Activated CD4-positive, alpha-beta memory T cell treated with anti-CD3 and anti-CD28 coated beads for 36 hours (primary cell): Measurements from ENCODE around the gene NPIPB4. TPM values are rescaled to one million over a fixed set of nuclear protein-coding genes. Genes with fewer than 3 reads are reported as not detected.
"Not testable (repeated sequence)": the region's sequence is repeated elsewhere in the genome, so short reads cannot be mapped to it uniquely, and the experiment has no call there.

Experiments used
- CTCF ChIA-PET: fragments of 350-600 bp; sonication (Branson Sonifier 250); formaldehyde crosslinking; loops from one replicate; lab custom pipeline; 2021; ENCODE audit warnings: antibody characterized with exemption, inconsistent platforms; lab: Charles Lee
- POLR2A ChIA-PET: fragments of 350-600 bp; sonication (Branson Sonifier 250); formaldehyde crosslinking; loops from one replicate; lab custom pipeline; 2021; ENCODE audit warnings: antibody characterized with exemption; lab: Charles Lee
- DNase-seq: peaks from one replicate; pipeline ENCODE4 v3.0.0-alpha.2; 2020
- H3K27ac Mint-ChIP-seq: one replicate; pipeline ENCODE4 v1.8.0; 2021; ENCODE audit warnings: mixed read lengths
- H3K27me3 Mint-ChIP-seq: one replicate; pipeline ENCODE4 v1.8.0; 2021; ENCODE audit warnings: mixed read lengths
- H3K36me3 Mint-ChIP-seq: one replicate; pipeline ENCODE4 v1.8.0; 2021; ENCODE audit warnings: mixed read lengths
- H3K4me1 Mint-ChIP-seq: one replicate; pipeline ENCODE4 v1.8.0; 2021; ENCODE audit warnings: low read depth, mixed read lengths
- H3K4me3 Mint-ChIP-seq: one replicate; pipeline ENCODE4 v1.8.0; 2021; ENCODE audit warnings: mild to moderate bottlenecking, mixed read lengths
- H3K9me3 Mint-ChIP-seq: one replicate; pipeline ENCODE4 v1.8.0; 2021; ENCODE audit warnings: mixed read lengths
- intact Hi-C: fragments of 100-400 bp; cut with micrococcal nuclease; formaldehyde crosslinking; loops from one replicate; pipeline ENCODE4 v1.15.1; 2023
- total RNA-seq, 2 experiments: library from RNA; stranded (reverse); gene quantifications; one replicate each; pipeline ENCODE4 v1.2.3, GENCODE V29; 2021

Gene NPIPB4
- total RNA-seq, 2 experiments from 2014 or later: 85.2 to 92.7 TPM

DNA sequence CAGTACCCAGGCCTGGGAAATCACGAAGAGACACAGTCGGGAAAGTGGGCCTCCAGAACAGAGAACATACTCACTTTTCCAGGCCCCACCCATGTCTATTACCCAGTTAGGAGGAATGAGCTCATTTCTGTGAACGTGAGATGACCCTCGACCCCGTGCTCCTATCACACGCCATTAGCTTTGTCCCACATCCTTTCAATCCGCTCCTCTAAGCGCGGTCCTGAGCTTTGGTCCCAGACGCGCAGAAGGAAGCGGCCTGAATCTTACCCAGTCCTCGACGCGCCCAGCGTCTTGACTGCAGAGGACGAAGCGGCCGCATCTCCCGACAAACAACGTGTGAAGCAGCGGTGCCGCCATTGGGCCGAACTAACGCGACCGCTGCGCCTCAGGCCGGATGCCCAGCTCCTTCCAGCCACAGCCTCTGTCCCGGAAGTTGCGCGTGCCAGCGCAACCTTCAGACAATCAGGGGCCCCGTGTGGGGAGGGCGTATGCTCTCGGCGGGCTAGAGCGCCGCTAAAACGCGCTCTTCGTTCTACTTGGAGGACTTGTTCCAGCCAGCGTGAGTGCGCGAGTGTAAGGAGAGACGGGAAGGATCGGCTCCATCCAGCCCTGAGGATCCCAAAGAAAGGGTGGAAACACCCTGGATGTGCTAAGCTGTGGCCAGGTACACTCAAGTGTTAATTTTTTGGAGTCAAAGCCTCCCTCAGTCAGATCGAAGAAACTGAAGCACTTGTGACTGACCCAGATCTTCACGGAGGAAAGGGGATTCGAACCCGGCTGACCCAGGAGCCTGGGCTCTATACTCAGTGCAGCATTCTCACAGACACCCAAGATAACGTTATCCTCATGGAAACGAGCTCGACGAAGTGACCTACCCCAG lies 37.3 kb downstream of the NPIPB4 start:
- peaks cover 12% of the 10 kb centered on the region for H3K36me3 Mint-ChIP-seq
- peak; percentile 83 for DNase-seq
- POLR2A ChIA-PET: interaction anchor here (1.6 to 2.0 kb wide), 2 partner anchors 127 to 133 kb away, joined by 6 to 9 read pairs; partner anchors contain the start of gene UQCRC2
- H3K4me1 Mint-ChIP-seq: peaks cover 20% of the 10 kb centered on the region
- not testable (repeated sequence) for H3K27me3 Mint-ChIP-seq, H3K9me3 Mint-ChIP-seq
- CTCF ChIA-PET: interaction anchor here (1.1 to 3.0 kb wide), 2 partner anchors 131 to 258 kb away, joined by 3 to 8 read pairs; no protein-coding TSS in a partner anchor
- intact Hi-C loops: loop anchor here (5.0 kb wide), 1 partner anchor 132 kb away; the partner anchor contains the start of gene UQCRC2
- peak overlapping the region; percentile 84 for H3K4me3 Mint-ChIP-seq
- H3K27ac Mint-ChIP-seq: peak overlapping the region; percentile 94

DNA sequence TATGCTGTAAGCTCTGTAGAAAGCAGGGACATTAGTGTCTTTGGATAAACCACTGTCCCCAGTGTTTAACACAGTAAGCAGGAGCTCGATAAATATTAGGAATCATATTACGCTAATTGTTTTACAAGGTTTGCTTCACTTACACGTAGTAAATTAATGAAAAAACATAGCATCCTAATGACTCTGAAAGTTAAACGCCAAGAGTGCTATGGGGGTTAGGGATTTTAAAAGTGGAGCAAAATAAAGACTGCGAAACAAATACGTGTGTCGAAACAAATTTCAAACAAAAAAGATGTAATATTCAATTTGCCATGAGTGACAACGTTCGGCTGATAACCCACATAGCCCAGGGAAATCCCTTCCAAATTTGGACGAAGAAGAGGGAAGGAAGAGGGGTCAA lies 37.9 kb downstream of the NPIPB4 start:
- not testable (repeated sequence) for H3K27me3 Mint-ChIP-seq, DNase-seq, H3K9me3 Mint-ChIP-seq
- ChIA-PET POLR2A (interaction anchor here (1.6 to 2.0 kb wide), 2 partner anchors 127 to 134 kb away, joined by 6 to 9 read pairs; partner anchors contain the start of gene UQCRC2), CTCF (interaction anchor here (0.7 to 3.0 kb wide), 3 partner anchors 100 to 259 kb away, joined by 3 to 8 read pairs (median 3); no protein-coding TSS in a partner anchor)
- Mint-ChIP-seq H3K27ac (peak overlapping the region; percentile 94), H3K4me1 (peaks cover 20% of the 10 kb centered on the region), H3K36me3 (peaks cover 12% of the 10 kb centered on the region), H3K4me3 (peak overlapping the region; percentile 84)
- intact Hi-C loops: loop anchor here (5.0 kb wide), 1 partner anchor 133 kb away; the partner anchor contains the start of gene UQCRC2

DNA sequence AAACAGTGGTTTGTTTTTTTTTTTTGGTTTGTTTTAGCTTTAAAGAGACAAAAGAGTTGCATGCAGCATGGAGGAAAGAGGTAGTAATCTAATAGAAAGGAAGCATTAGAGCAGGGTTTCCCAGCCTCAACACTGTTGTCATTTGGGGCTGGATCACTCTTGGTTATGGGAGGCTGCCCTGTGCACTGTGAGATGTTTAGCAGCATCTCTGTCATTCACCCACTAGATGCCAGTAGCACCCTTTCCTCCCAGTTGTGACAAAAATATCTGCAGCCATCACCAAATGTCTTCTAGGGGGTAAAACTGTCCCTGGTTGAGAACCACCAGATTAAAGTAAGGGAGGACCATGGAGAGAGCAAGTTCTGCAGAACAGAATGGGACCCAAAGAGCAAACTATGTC lies 40.5 kb downstream of the NPIPB4 start:
- H3K9me3 Mint-ChIP-seq, DNase-seq, H3K4me3 Mint-ChIP-seq, POLR2A ChIA-PET, CTCF ChIA-PET, intact Hi-C loops, H3K27me3 Mint-ChIP-seq, H3K27ac Mint-ChIP-seq: not testable (repeated sequence)
- Mint-ChIP-seq H3K36me3 (peaks cover 12% of the 10 kb centered on the region), H3K4me1 (peaks cover 25% of the 10 kb centered on the region)

DNA sequence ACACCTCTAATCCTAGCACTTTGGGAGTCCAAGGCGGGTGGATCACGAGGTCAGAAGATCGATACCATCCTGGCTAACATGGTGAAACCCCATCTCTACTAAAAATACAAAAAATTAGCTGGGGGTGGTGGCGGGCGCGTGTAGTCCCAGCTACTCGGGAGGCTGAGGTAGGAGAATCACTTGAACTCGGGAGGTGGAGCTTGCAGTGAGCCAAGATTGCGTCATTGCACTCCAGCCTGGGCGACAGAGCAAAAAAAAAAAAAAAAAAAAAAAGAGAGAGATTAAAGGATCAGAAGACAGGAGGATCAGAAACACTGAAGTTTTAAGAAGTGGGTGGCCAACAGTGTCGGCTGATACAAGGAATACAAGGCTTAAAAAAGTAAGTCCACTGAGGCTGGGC lies 41.9 kb downstream of the NPIPB4 start:
- Mint-ChIP-seq H3K36me3 (peaks cover 13% of the 10 kb centered on the region), H3K4me1 (peaks cover 24% of the 10 kb centered on the region)
- H3K9me3 Mint-ChIP-seq, POLR2A ChIA-PET, CTCF ChIA-PET, intact Hi-C loops, DNase-seq, H3K4me3 Mint-ChIP-seq, H3K27ac Mint-ChIP-seq, H3K27me3 Mint-ChIP-seq: not testable (repeated sequence)

DNA sequence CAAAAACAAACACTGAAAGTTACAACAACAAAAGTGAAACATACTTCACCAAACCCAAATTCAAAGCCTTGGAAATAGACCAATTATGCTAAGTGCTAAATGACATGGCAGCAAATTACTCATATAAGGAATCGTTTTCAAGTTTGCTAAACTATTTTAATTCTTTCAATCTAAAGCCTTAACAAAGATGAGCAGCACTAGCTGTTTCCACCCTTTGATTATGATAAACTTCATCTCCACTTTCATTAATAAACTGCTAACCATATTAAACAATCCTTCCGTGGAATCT lies 55.2 kb downstream of the NPIPB4 start:
- intact Hi-C loops, H3K27me3 Mint-ChIP-seq, H3K27ac Mint-ChIP-seq, POLR2A ChIA-PET, H3K4me3 Mint-ChIP-seq, H3K36me3 Mint-ChIP-seq, H3K4me1 Mint-ChIP-seq, DNase-seq, H3K9me3 Mint-ChIP-seq: not testable (repeated sequence)
- CTCF ChIA-PET: interaction anchor here (0.6 to 0.8 kb wide), 2 partner anchors 78 to 145 kb away, joined by 3 to 5 read pairs; no protein-coding TSS in a partner anchor

DNA sequence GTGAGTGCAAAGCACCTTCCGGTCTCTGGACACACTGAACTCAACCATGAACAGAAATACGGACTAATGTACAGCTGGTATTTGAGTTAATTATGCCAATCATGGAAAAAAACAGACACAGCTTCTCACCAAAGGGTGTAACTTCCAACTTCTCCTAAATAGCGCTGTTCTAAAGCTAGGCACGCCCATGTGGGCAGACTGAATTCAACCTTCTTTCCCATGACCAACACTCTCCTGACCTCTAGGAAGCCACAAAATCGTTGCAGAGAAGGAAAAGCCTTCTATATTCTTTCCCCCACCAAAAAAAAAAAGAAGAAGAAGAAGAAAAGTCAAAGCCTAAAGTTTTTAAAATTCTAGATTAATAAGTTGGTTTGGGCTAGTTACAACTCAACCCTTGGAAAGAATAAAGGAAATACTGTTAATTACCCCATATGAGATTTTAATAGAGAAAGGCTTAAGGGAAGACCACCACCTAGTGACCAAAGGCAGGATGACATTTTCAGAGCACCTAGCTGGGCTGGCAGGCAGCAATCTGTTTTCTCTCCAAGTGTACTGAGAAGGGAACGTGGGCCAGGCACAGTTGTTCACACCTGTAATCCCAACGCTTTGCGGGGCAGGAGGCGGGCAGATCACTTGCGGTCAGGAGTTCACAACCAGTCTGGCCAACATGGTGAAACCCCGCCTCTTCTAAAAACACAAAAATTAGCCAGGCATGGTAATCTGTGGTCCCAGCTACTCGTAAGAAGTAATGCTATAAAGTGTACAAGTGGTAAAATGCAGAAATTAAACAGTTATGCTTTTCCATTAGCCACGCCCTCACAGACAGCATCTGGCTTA lies 55.8 kb downstream of the NPIPB4 start:
- intact Hi-C loops, H3K36me3 Mint-ChIP-seq, H3K4me1 Mint-ChIP-seq, POLR2A ChIA-PET, H3K4me3 Mint-ChIP-seq, H3K9me3 Mint-ChIP-seq, H3K27ac Mint-ChIP-seq, H3K27me3 Mint-ChIP-seq: not testable (repeated sequence)
- peak; percentile 29 for DNase-seq
- CTCF ChIA-PET: interaction anchor here (0.6 to 0.8 kb wide), 2 partner anchors 77 to 145 kb away, joined by 3 to 5 read pairs; no protein-coding TSS in a partner anchor

DNA sequence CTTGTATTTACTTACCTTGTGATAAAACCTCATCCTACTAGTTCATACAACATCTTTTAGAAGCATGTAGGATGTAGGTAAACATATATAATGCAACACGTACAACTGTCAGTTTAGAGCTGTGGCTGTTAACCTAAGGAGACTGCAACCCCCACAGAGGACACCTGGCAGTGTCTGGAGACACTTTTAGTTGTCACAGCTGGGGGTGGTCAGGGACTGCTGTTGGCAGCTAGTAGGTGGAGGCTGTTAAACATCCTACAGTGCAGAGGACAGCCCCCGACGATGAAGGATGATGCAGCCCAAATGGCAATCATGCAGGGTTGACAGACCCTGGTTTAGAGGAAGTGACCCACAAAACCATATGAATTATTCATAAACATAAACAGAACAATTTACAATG lies 59.0 kb downstream of the NPIPB4 start:
- H3K4me1 Mint-ChIP-seq, CTCF ChIA-PET, H3K27ac Mint-ChIP-seq, POLR2A ChIA-PET, H3K27me3 Mint-ChIP-seq, H3K4me3 Mint-ChIP-seq, H3K9me3 Mint-ChIP-seq, DNase-seq, intact Hi-C loops: not testable (repeated sequence)
- peaks cover 12% of the 10 kb centered on the region for H3K36me3 Mint-ChIP-seq

DNA sequence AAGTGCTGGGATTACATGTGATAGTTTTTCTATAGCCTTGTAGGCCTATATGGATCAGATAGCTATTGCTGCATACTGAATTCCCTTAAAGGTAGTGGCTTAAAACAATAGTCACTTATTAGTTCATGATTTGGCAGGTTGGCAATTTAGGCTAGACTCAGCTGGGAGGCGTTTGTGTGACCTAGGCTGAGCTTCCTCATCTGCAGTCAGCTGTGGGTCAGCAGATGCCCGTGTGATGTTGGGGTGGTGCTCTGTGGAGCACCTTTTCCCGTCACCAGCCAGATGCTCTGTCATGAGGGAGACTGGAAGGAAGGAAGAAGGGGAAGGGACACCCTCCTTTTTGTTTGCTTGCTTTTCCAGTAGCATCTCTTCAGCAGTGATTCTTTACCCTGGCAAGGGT lies 64.2 kb downstream of the NPIPB4 start:
- H3K27ac Mint-ChIP-seq, H3K9me3 Mint-ChIP-seq, CTCF ChIA-PET, H3K36me3 Mint-ChIP-seq, intact Hi-C loops, DNase-seq, H3K4me3 Mint-ChIP-seq, H3K27me3 Mint-ChIP-seq, POLR2A ChIA-PET, H3K4me1 Mint-ChIP-seq: not testable (repeated sequence)

DNA sequence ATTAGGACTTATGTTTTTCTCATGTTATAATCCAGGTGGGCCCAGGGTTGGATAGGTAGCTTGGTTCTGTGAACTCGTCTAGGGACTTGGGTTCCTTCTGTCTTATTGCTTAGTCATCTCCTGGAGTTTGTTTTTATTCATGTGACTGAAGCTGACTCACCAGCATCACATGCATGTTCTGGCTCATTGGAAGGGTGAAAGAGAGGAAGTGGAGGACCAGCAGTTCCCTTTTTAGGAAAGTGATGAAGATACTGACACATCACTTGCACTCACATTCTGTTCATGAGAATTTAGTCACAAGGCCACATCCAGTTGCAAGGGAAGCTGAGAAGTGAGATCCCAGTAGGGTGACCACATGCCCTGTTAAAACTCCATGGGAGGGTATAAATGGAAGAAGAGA lies 67.0 kb downstream of the NPIPB4 start:
- intact Hi-C loops, H3K27ac Mint-ChIP-seq, H3K27me3 Mint-ChIP-seq, H3K36me3 Mint-ChIP-seq, POLR2A ChIA-PET, H3K9me3 Mint-ChIP-seq, DNase-seq, CTCF ChIA-PET, H3K4me3 Mint-ChIP-seq, H3K4me1 Mint-ChIP-seq: not testable (repeated sequence)

Other genes with a start within 250 kb of the NPIPB4 start
- gene IGSF6, start 205.1 kb downstream of the NPIPB4 start, total RNA-seq: under 1 TPM; 0.12 to 0.14 TPM
- gene OTOA, start 193.8 kb downstream of the NPIPB4 start, total RNA-seq: not detected
- 100 to 1,000 TPM; 260 to 273 TPM for gene UQCRC2, start 95.6 kb upstream of the NPIPB4 start, total RNA-seq
- not detected for gene PDZD9, start 143.4 kb upstream of the NPIPB4 start, total RNA-seq
- 1 to 10 TPM; 8.1 to 9.6 TPM for gene MOSMO, start 150.4 kb upstream of the NPIPB4 start, total RNA-seq
- under 1 TPM in 1 of 2 experiments, not detected in 1; 0.05 TPM for gene VWA3A, start 234.8 kb upstream of the NPIPB4 start, total RNA-seq